ENCODE measurements around the gene NUDT9. TPM values are rescaled to one million over a fixed set of nuclear protein-coding genes. Genes with fewer than 3 reads are reported as not detected.
"Not testable (repeated sequence)": the region's sequence is repeated elsewhere in the genome, so short reads cannot be mapped to it uniquely, and the experiment has no call there.

The NUDT9 gene
- total and polyA plus RNA-seq, 11 donors = 17.1 to 56.6 (median 26.4) TPM

DNA sequence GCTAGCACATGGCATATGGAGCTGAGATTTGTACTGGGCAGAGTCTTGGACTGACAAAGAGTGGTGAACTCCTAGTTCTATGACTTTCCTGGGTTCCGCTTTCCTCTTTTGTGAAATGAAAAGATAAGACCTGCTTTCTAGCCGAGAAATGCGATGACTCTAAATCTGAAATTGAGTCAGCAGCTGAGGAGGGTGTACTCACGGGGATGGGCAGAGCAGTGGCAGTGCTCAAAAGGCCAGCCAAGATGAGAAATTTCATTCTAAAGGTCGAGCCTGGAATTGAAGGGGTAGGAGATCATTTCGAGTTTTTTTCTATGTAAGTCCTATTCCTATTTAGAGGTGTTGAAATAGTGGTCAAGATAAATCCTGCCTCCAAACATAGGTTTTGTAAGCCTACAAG lies 47.0 kb downstream of the NUDT9 start:
- H3K27ac ChIP-seq = peak overlapping the region in 1 of 12 donors; percentile 6
- no peaks in the 10 kb centered on the region for H3K27me3 ChIP-seq

DNA sequence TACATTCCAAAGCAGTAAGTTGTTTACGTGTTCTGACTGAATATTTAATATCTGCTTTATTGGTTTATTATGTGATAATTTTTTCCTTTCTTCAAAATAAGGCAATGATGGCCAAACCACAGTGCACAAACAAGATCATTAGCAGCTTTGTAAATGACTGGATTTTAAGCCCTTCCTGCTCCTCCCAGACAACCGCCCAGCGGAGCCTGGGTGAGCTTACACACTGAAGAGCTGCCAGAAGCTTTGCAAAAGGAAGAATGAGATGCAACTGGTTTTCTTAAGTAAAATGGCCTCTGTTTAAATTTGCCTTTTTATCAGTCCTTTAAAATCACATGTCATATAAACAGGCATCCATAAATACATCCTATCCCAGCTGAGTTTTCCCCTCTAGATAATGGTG lies 54.6 kb downstream of the NUDT9 start:
- Histone ChIP-seq H3K36me3 (peaks cover 0 to 100% (median 71%) of the 10 kb centered on the region in 9 donors), H3K4me1 (peaks cover 0 to 18% (median 4%) of the 10 kb centered on the region in 12 donors), H3K4me3 (no peak overlapping the region), H3K27ac (peak overlapping the region in 7 of 12 donors; percentile 9 to 58 (median 31)), H3K27me3 (no peaks in the 10 kb centered on the region), H3K9me3 (no peaks in the 10 kb centered on the region)
- no peak for TF ChIP-seq POLR2A (IDR thresholded peaks at IDR 0.05)
- TF ChIP-seq, protein P1, sequence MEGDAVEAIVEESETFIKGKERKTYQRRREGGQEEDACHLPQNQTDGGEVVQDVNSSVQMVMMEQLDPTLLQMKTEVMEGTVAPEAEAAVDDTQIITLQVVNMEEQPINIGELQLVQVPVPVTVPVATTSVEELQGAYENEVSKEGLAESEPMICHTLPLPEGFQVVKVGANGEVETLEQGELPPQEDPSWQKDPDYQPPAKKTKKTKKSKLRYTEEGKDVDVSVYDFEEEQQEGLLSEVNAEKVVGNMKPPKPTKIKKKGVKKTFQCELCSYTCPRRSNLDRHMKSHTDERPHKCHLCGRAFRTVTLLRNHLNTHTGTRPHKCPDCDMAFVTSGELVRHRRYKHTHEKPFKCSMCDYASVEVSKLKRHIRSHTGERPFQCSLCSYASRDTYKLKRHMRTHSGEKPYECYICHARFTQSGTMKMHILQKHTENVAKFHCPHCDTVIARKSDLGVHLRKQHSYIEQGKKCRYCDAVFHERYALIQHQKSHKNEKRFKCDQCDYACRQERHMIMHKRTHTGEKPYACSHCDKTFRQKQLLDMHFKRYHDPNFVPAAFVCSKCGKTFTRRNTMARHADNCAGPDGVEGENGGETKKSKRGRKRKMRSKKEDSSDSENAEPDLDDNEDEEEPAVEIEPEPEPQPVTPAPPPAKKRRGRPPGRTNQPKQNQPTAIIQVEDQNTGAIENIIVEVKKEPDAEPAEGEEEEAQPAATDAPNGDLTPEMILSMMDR (IDR thresholded peaks at IDR 0.05) = no peak
- 70 to 78% (median 73%) methylated on average over 3 of the region's 3 CpGs for WGBS, 4 donors
- ATAC-seq = no peak
- DNase-seq = no peak
- intact Hi-C loops (cut with DNase I) = no loop called here

More for the DNA sequence above, 47.0 kb downstream of the NUDT9 start:
- peak in 2 of 4 donors; percentile 31 to 51 for ATAC-seq
- H3K9me3 ChIP-seq = no peaks in the 10 kb centered on the region
- DNase-seq = no peak
- no peak for TF ChIP-seq POLR2A (IDR thresholded peaks at IDR 0.05)
- TF ChIP-seq, protein P1 (IDR thresholded peaks at IDR 0.05) = no peak
- H3K36me3 ChIP-seq = peaks cover 0 to 40% (median 19%) of the 10 kb centered on the region in 9 donors
- 69 to 77% (median 72%) methylated on average over 6 of the region's 6 CpGs for WGBS, 4 donors
- intact Hi-C loops (cut with DNase I) = loop anchor here (5.0 to 10.0 kb wide), 13 partner anchors 47 to 375 kb away; partner anchors contain the start of gene NUDT9 (in 1 of the 10)
- peaks cover 0 to 4% (median 0%) of the 10 kb centered on the region in 12 donors for H3K4me1 ChIP-seq
- H3K4me3 ChIP-seq = no peak overlapping the region

DNA sequence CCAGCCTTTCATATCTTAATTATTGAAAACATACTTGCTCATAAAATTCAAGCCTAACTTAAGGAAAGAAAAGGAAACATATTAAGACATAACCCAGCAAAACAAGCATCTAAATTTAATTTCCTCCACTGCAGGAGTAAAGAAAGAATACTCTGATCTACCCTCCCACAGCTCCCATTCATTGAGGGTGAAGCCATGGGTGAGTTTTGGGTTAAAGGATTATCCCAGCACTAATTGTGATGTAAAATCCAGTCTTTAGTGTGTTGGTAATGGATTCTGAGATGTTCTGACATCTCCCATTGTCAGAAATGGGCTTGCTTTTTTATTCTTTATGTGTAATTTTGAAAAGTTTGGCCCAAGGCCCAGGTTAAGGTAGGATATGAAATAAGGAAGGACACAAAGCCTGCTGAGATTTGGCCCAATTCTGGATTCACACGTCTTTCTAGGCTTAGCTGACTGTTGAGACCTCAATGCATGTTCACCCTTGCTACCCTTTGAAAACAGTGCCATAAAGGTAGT lies 56.4 kb downstream of the NUDT9 start:
- Histone ChIP-seq H3K4me1 (peaks cover 0 to 18% (median 4%) of the 10 kb centered on the region in 12 donors), H3K9me3 (peaks cover 0 to 6% (median 0%) of the 10 kb centered on the region in 12 donors), H3K27ac (peak overlapping the region in 1 of 12 donors; percentile 58), H3K27me3 (no peaks in the 10 kb centered on the region), H3K36me3 (peaks cover 0 to 95% (median 58%) of the 10 kb centered on the region in 9 donors), H3K4me3 (no peak overlapping the region)
- no peak for TF ChIP-seq POLR2A (IDR thresholded peaks at IDR 0.05)
- TF ChIP-seq, protein P1 (IDR thresholded peaks at IDR 0.05) = no peak
- WGBS, 4 donors = 48 to 65% (median 59%) methylated on average over 1 of the region's 1 CpG
- no peak for DNase-seq
- no peak for ATAC-seq
- intact Hi-C loops (cut with DNase I) = no loop called here

DNA sequence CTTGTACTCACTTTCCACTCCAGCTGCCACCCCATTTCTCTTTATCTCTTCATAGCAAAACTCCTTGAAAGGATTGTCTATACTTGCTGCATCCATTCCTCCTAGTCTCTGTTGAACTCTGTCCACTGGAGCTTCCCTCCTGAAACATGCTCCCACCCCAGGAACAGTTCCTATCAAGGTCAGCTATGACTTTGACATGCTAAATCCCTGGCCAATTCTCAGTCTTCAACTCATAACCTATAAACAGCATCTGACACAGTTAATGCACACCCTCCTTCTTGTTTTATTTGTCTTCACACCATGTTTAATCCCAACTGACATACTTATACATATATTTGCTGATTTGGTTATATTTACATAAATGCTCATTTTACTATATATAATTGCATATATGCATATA lies 59.0 kb downstream of the NUDT9 start:
- Histone ChIP-seq H3K4me3 (no peak overlapping the region), H3K27me3 (no peaks in the 10 kb centered on the region), H3K36me3 (peaks cover 0 to 82% (median 41%) of the 10 kb centered on the region in 9 donors), H3K27ac (peak overlapping the region in 3 of 12 donors; percentile 10 to 37 (median 14)), H3K9me3 (peaks cover 0 to 11% (median 0%) of the 10 kb centered on the region in 12 donors), H3K4me1 (peaks cover 0 to 18% (median 4%) of the 10 kb centered on the region in 12 donors)
- no peak for DNase-seq
- no peak for TF ChIP-seq POLR2A (IDR thresholded peaks at IDR 0.05)
- TF ChIP-seq, protein P1 (IDR thresholded peaks at IDR 0.05) = no peak
- intact Hi-C loops (cut with DNase I) = no loop called here
- ATAC-seq = no peak

DNA sequence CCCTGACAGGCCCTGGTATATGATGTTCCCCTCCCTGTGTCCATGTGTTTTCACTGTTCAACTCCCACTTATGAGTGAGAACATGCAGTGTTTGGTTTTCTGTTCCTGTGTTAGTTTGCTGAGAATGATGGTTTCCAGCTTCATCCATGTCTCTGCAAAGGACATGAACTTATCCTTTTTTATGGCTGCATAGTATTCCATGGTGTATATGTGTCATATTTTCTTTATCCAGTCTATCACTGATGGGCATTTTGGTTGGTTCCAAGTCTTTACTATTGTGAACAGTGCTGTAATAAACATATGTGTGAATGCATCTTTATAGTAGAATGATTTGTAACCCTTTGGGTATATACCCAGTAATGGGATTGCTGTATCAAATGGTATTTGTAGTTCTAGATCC lies 60.9 kb downstream of the NUDT9 start:
- H3K36me3 ChIP-seq = peaks cover 0 to 74% (median 31%) of the 10 kb centered on the region in 9 donors
- H3K4me3 ChIP-seq; intact Hi-C loops (cut with DNase I); H3K4me1 ChIP-seq; DNase-seq; ATAC-seq; H3K27me3 ChIP-seq: not testable (repeated sequence)
- H3K9me3 ChIP-seq = peaks cover 0 to 14% (median 0%) of the 10 kb centered on the region in 12 donors
- H3K27ac ChIP-seq = peak overlapping the region in 1 of 12 donors; percentile 32

DNA sequence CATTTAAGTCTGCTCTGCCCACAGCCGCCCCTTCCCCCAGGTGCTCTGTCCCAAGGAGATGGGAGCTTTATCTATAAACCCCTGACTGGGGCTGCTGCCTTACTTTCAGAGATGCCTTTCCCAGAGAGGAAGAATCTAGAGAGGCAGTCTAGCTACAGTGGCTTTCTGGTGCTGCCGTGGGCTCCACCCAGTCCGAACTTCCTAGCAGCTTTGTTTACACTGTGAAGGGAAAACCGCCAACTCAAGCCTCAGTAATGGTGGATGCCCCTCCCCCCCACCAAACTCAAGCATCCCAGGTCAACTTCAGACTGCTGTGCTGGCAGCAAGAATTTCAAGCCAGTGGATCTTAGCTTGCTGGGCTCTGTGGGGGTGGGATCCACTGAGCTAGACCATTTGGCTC lies 66.3 kb downstream of the NUDT9 start:
- not testable (repeated sequence) for H3K27me3 ChIP-seq, DNase-seq, H3K4me3 ChIP-seq, H3K9me3 ChIP-seq
- intact Hi-C loops (cut with DNase I) = loop anchor here in 2 of 10 donors (2.0 to 5.0 kb wide), 2 partner anchors 39 to 40 kb away; partner anchors contain the start of gene SPARCL1 (in 2 of the 2)
- H3K27ac ChIP-seq = peak overlapping the region; percentile 2 to 76 (median 60)
- peaks cover 0 to 46% (median 18%) of the 10 kb centered on the region in 12 donors for H3K4me1 ChIP-seq
- ATAC-seq = peak in 1 of 4 donors; percentile 42
- peaks cover 0 to 77% (median 46%) of the 10 kb centered on the region in 9 donors for H3K36me3 ChIP-seq
- WGBS, 4 donors = 60 to 100% (median 62%) methylated on average over 2 to 4 of the region's 4 CpGs

All from heart left ventricle (tissue), 16 donors.